GM15510 (cell line): ENCODE data around the gene LZTS3.

Experiments
- POLR2A ChIP-seq: IDR thresholded peaks from 3 replicates; pipeline ENCODE4 v1.6.1; 2011; ENCODE audit warnings: borderline replicate concordance; ENCODE audit not compliant: insufficient read length; ENCODE audit errors: extremely low read depth

LZTS3 gene

DNA sequence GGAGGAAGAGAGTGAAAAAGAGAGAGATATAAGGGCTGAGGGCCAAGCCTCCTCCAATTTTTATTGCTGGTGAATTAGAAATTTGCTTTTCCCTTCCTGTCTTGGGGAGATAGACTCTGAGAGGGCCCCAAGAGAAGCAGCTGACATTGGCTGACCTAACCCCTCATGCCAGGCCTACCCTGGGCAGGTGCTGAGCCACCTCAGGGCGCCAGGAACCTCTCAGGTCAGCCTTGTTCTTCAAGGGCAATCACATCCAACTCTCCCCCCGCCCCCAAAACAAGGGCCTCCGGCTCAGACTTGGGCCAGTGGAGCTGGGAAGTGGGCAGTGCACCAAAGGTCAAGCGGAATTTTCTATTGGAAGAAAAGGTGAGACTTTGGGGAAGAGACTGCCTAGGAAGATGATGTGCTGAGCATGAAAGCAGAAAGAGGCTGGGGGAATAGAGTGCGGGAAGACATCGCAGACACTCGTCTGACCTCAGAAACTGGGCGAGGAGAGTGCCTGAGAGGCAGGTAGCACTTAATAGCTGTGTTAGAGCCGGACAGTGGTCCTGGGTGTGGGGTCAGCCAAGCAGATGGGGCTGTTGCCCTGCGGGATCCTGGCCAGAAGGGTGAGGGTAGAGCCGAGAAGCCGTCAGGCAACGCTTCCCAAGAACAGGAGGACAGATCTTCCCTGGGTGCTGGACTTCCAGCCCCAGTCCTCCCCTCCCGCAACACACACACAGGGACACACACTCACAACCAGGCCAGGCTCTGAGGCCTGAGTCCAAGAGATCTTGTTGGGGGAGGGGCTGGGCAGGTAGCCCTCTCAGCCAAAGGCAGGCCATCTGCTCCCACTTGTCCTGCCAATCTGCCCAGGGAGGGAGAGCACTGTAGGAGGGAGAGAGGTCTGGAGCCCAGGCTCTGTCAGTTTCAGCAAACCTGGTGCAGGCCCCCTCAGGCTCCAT is 10.0 kb downstream of the LZTS3 start:
- no peak for TF ChIP-seq POLR2A

DNA sequence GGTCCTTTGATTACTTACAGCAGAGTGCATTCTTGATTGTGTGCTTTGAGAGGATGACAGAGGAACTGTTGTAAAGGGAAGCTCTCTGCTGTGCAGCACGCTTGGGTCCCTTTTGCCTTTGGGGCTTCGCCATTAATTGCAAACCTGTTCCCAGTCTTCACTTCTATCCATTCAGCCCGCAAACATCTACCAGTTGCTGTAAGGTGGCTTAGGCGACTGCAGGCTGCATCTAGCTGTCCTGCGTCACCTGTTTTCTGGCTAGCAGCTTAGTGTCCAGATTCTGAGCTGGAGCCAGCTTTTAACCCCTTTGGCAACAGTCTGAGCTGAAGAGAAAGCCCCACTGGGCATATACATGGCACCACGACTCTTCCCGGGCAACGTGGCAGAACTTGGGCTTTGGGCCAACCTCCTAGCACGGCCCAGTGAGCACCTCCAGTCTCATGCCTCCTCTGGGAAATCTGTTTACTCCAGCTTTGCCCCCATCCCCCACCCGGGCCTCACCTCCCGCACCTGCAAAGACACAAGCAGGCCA is 11.2 kb downstream of the LZTS3 start:
- TF ChIP-seq POLR2A: no peak

DNA sequence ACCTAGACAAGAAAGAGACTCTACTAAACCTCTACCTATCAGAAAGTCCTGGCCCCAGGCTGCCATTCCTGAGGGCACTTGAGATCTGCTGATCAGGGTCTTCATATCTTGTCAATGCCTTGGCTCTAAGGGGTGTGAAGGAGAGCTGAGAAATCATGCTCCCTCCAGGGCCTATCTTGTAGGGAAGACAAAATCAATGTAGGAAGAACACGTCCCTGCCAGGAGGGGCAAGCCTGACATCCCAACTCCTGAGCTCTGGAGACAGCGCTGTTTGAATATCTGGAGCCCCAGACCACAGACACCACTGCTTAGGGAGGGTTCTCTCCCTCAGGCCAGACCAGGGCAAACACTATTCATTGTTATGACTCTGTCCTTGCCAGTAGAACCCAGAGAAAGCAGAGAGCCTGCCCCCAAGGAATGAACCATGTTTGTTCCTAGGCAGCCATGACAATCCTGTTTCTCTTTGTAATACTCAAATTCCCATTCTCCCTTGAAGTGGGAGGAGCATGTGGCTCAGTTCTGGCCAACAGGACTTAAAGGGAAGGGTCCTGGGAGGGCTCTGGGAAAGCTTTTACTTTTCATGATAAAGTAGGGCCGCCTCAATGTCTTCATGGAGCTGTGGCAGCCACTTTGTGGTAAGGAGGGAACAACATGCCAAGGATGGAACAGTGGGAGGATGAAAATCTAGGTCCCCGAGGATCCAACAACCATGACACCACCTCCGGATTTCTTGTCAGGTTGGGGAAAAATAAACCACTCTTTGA is 11.9 kb downstream of the LZTS3 start:
- no peak for TF ChIP-seq POLR2A

DNA sequence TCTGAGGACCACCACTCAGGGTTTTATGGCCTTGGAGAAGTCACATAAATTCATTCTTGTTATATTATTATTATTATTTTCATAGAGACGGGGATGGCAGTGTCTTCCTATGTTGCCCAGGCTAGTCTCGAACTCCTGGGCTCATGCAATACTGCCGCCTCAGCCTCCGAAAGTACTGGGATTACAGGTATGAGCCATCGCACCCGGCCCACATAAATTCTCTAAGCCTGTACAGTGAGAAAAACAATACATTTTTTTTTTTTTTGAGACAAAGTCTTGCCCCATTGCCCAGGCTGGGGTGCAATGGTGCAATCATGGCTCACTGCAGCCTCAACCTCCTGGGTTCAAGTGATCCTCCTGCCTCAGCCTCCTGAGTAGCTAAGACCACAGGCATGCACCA is 12.9 kb downstream of the LZTS3 start:
- TF ChIP-seq POLR2A: no peak

DNA sequence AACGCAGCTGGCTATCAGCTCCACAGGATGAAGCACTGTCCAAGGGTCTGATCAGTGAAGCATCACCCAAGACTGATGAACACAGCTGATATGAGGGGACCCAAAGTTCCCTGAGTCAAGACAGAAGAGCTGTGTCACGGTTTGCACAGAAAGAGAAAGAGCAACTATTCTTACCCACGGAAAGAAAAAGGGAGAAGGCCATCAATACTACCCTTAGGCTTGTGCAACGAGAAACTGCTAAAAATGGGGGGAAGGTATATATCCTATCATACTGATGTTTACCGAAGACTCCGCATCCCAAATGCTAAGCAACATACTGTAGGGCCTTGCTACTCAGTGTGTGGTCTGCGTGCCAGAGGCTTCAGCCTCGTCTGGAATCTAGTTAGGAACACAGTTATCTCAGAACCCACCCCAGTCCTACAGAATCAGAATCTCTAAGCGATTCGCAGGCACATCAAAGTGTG is 14.3 kb downstream of the LZTS3 start:
- TF ChIP-seq POLR2A: no peak

DNA sequence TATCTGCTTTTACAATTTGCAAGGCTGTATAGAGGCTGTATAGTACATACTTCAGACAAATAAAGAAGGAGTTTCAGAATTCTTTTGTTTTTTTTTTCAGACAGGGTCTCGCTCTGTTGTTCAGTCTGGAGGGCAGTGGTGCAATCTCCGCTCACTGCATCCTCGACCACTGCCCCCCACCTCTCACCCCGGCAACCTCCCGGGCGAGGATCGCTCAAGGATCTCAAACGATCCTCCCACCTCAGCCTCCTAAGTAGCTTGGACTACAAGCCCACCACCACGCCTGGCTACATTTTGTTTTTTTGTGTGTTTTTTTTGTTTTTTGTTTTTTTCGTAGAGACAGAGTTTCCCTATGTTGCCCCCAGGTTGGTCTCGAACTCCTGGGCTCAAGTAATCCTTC is 15.5 kb downstream of the LZTS3 start:
- TF ChIP-seq POLR2A: no peak

DNA sequence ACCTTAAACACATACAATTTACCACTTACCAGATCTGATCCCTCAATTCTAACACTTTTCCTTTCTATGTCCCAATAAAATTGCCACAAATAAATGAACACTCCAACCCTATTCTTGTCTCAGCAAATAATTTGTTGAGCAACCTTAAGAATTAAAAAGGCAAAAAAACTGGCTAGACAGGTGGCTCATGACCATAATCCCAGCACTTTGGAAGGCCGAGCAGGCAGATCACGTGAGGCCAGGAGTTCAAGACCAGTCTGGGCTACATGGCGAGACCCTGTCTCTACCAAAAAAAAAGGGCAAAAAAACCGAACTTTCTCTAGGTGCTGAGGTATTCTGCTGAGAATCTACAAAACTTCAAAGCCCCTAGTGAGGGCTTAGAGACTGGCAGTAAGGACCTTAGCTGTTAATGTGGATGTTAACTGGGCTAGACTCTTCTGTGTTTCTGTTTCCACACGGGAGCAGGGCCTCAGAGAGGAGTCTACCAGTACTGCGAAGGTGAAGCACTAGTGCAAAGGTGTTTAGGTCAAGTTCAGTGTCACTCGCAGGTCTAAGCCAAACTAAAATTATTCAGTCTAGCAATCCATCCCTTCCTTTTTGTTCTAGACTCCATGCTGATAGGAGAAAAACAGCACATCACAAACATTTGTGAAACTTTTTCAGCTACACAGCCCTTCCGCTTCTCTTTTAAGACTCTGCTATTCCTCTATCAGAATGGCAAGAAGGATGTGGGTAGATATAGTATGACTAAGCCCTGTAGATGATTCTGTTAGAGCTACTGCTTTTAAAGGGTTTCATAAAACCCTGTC is 16.3 kb downstream of the LZTS3 start:
- TF ChIP-seq POLR2A: no peak

- TF ChIP-seq POLR2A: no peak
Measured at GRCh38 chr20:3150908-3151307, 22.4 kb downstream of the LZTS3 start.

- TF ChIP-seq POLR2A: no peak
Measured at GRCh38 chr20:3146732-3147341, 26.5 kb downstream of the LZTS3 start.

- no peak for TF ChIP-seq POLR2A
Measured at GRCh38 chr20:3141757-3142156, 31.6 kb downstream of the LZTS3 start.

- no peak for TF ChIP-seq POLR2A
Measured at GRCh38 chr20:3137492-3137891, 35.9 kb downstream of the LZTS3 start.

GRCh38 chr20:3135507-3136070 is 37.8 kb downstream of the LZTS3 start:
- no peak for TF ChIP-seq POLR2A

DNA sequence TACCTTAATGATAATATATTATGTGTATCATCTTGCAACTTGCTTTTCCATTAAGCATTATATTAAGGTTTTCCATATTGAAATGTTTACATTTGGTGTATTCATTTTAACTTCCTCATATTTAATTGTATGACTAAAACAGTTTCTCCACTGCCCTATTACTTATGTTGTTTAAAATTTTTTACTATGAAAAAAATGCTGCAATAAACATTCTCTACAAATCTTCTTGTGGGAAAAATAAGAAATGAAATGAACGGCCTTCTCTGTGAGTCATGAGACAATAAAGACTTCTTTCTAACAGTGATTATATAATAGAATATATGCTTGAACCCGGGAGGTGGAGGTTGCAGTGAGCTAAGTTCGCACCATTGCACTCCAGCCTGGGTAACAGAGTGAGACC is 39.2 kb downstream of the LZTS3 start:
- TF ChIP-seq POLR2A: no peak

- no peak for TF ChIP-seq POLR2A
Measured at GRCh38 chr20:3133155-3133554, 40.2 kb downstream of the LZTS3 start.

GRCh38 chr20:3130051-3130600 is 43.2 kb downstream of the LZTS3 start:
- TF ChIP-seq POLR2A: no peak
